GM19240 (cell line): Measurements from ENCODE around the gene TLE4.

Experiments
- DNase-seq: peaks from one replicate; pipeline ENCODE4 v3.0.0; 2011; ENCODE audit warnings: low spot score; ENCODE audit not compliant: insufficient read length

TLE4 gene

DNA sequence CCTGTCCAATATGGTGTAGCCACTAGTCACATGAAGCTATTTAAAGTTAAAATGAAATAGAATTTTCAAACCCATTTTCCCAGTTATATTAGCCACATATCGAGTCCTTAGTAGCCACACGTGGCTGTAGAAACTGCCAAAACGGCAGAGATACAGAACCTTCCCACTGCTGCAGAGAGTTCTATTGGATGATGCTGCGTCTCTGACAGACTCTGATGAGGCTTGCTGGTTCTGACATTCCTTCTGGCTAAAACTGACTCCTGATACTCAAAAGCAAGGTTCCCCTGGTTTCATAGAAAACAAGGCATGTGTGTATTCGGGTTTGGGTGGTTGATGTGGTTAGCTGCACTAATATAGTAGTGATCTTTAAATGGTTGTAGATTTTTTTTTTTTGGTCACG is 91.5 kb downstream of the TLE4 start:
- no peak for DNase-seq

DNA sequence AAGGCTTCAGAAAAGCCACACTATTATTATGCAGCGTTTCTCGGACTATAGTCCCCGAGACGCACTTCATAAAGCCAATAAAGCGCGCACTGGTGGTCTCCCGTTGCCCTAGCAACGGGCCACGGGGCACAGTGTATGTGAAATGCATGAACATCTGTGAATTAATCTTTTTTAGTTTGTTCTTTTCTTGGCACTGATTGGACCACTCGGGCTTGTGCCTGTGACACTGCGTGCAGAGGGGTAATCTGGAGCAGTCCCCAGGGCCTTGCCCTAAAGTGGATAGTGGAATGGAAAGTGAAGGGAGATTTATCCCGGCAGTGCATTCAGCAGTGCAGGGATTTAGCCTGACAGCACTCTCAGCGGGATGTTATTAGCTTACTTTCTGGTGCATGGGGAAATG is 92.1 kb downstream of the TLE4 start:
- no peak for DNase-seq

DNA sequence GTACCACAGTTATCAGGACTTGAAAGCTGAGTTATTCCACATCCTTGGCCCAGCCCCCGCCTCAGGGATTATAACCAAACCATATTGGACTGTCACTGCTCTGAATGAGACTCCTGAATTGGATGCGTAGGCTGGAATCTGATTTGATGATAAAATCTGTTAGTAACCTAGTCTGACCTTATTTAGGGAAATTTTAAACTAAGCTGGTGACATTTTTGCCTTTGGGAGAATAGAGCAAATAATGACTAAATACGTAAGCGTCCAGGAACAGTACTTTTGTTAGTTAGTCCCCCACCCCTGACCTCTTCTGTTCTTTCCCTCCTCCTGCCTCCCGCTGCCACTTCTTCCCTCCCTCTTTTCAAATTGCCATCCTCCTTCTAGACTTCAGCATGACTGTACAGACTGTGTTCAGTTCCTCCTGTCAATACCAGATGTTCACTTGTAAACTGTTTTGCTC is 92.6 kb downstream of the TLE4 start:
- DNase-seq = no peak

DNA sequence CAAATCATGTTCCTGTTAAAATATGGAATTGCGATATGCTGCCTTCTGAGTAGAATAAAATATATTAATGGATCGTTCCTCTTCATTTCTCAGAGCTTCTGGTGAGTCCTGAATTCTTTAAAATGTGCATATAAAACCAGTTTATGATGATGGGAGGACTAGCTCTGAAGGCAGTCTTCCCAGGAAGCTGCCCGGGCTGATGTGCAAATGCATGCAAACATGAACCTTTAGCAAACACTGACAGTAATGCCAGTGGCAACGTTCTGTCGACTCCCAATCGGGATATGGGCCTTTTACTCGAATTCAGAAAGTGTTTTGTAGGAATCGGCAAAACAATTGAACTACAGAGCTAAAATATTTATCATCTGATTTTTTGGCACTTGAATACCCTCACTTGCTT is 93.6 kb downstream of the TLE4 start:
- no peak for DNase-seq

DNA sequence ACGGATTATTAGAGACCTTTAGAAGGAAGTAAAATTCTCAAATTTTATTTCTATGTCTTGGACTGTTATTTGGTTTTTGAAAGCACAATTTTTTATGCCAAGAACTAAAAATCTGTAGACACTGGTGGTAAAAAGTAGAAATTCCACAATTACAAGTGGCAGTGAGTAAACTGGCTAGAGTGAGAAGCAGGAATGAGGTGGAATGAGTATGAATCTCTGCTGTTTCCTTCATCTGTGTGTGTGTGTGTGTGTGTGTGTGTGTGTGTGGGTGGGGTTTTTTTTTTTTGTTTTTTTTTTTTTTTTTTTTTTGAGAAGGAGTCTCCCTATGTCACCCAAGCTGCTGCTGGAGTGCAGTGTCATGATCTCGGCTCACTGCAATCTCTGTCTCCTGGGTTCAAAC is 94.2 kb downstream of the TLE4 start:
- no peak for DNase-seq

- DNase-seq = no peak
Observed at GRCh38 chr9:79667120-79667519, 95.4 kb downstream of the TLE4 start.

- no peak for DNase-seq
Observed at GRCh38 chr9:79667817-79668436, 96.2 kb downstream of the TLE4 start.

DNA sequence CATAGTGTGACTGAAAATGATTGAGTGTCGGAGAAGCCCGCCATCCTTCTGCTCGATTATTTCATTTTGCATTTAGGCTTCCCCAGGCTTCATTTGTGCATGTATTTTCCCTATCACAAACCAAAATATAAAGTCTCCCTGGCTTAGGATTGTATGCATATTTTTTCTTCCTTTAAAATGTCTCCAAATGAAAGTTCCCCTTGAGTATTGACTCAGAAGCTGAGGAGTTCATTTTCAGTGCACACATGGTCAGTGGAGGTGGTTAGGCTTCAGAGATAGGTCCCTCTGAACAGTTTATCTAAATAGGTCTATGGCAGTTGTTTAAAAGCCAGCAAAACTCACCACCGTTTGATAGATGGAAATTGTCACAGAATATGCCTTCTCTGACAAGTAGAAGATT is 97.2 kb downstream of the TLE4 start:
- DNase-seq = no peak

DNA sequence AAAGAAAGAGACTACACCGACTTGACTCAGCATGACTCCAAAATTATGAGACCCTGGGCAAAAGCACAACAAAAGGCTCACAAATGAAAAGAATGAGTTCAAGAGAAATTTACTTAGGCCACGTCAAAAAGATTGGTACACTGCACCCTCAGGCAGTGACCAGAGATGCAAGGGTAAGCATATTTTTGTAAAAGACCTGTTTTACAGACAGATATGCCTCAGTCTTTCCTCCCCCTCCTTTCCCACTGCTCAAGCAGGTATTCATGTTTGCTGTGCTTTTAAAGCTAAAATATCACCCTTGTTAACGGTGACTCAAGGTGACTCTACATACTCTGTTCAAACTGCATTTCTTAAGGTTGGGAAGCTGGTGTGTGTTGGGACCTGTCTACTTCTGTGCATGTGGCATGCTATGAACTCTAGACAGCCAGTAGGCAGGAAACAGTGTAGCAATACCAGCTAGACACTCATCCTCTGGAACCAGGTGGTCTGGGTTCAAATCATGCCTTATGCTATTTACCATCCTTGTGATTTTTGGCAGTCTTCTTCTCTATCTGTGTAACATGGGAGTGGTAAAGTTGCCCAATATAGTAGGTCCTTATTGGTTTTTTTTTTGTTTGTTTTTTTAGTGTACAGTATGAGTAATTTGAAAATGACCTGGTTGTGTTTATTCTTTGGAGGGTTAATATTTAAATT is 98.7 kb downstream of the TLE4 start:
- DNase-seq = no peak

GRCh38 chr9:79671558-79671957 is 99.8 kb downstream of the TLE4 start:
- DNase-seq = no peak

DNA sequence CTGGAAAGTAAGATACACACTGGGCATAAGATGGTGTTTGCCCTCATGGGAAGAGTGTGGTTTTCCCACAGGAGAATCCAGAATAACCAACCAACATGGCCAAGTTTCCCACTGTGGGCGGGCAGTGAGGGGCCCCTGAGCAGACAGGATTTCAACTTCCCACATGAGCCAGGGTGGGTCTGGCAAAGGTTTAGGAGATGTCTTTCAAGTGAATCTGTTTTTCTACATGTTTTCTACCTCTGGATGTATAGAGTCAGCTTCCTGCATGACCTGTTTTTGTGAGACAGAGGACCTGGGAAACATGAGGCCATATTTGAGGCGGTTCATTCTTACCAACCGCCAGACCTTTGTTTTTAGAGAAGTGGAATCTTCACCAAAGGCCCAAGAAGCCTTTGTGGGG is 100.5 kb downstream of the TLE4 start:
- DNase-seq = no peak

DNA sequence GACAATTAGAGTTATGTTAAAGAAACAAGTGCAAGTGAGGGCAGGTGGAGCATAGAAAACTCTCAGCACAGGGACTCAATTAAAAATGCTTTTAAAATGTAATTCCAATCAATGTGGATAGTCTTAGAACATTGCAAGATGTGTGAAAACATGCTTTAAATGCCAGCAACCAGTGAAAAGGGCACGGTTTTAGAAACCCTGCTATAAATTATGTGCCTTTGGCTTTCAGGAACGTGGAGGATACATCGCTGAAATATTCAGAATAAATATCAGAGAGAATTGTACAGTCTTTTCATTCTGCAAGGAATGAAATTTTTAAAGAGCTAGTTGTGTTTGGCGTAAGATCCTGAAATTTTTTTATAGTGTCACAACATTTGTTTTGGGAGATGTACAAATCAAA is 101.1 kb downstream of the TLE4 start:
- no peak for DNase-seq

DNA sequence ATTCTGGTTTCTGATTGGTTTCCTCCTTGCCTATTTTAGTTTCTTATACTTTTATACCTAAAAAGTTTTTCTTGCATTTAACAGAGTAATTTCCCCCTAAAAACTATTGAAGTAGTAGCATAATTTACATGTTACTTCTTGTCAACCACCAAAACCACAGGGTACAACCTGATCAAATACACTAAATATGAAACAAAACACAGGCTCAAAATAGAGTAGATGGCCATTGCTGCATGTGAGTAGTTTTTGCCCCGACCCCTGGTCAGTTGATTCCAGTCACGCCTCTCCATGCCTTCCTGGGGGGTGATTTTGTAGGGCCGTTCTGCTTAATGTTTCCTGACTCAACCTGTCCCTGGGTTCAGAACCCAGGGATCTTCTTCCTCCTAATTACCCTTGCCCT is 101.8 kb downstream of the TLE4 start:
- no peak for DNase-seq

- DNase-seq = no peak
Observed at GRCh38 chr9:79674052-79674777, 102.5 kb downstream of the TLE4 start.

- DNase-seq = no peak
Observed at GRCh38 chr9:79681576-79681975, 109.8 kb downstream of the TLE4 start.

DNA sequence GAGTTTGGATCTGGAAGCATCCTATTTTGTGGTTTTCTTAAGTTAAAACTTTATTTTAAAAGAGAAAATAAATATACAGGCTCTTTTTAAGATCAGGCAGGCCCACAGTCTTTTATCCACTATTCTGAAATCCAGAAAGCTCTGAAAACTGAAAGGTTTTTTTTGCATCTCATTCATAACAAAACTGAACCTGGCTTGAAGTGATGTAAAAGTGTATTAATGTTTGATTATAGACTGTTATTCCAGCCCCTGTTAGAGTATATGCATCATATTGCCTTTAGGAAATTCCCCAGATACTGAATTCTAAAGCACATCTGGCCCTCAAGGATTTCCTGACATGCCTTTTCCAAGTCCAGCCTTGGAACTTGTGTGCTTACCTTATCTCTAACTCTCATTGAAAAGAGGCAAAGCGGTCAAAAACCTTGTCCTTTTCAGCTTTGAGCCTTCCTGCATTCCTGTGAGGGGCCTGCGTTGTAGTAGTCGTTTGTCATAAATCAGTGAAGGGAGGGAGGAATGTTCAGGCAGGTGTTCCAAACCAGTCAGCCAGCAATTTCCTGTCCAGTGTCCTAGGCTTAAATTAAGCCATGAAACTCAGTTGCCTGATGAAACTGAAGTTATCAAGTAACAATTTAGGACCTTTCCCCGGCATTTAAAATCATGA is 110.4 kb downstream of the TLE4 start:
- no peak for DNase-seq

DNA sequence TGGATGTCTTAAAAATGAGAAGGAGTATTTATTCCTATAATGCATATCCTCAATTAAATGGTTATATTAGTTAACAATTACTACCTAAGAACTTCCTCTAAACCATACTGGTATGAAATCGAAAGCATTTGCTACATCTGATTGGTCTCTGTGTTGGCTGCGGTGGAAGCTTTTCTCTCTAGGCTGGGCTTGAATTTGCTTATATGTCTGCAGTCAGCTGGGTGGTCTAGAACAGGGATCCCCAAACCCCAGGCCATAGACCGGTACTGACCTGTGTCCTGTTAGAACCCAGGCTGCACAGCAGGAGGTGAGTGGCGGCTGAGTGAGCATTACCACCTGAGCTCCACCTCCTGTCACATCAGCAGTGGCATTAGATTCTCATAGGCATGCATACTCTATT is 112.3 kb downstream of the TLE4 start:
- no peak for DNase-seq

DNA sequence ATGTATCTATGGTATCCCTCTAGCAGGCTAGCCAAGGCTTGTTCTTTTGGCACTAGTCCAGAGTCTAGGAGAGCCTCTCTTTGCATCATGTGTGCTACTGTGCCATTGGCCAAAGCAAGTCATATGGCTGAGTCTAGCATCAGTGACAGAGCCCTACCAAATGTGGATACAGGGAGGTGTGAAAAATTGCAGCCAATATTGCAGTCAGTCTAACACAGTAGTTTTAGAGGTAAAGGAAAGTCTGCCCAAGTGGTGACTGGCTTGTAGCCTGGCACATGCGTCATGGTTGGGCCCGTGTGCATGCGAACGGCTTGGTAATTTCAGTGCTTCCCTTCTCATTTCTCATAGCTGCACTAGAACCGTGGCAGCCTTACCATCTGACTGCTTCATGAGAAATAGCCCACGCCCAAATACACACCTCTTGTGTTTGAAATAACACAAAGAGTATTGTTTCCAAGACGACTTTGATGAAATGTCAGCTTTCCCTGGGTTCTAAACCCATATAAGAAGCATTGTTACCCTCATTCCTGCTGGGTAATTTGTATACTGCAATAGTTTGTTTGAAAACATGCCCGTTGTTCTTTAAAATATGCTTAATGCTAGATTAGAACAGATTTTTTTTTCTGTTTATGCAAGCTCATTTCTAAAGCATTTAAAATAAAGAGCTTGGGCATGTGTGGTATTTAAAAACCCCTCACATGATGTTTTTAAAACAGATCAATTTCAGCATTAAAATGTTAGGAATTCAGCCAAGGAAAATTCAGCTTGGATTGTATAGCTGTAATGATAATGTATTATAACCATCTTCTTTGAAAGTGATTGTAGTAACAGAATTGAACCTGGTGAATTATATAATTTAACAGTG is 113.2 kb downstream of the TLE4 start:
- DNase-seq = no peak

DNA sequence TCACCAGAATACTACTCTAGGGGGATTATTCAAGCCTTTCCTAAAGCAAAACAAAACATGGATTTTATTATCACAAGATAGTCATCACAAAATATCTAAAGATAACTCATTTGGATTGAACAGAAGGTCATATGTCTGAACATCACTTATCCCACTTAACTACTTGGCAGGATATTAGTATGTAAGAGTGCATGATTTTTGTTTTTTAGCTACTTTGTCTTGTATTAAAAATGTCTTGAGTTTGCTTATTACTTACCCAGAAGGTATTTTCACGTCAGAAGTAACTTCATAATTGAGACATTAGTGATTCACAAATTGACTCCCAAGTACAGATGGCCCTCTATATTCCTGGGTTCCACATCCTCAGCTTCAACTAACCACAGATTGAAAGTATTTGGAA is 113.8 kb downstream of the TLE4 start:
- DNase-seq = no peak

DNA sequence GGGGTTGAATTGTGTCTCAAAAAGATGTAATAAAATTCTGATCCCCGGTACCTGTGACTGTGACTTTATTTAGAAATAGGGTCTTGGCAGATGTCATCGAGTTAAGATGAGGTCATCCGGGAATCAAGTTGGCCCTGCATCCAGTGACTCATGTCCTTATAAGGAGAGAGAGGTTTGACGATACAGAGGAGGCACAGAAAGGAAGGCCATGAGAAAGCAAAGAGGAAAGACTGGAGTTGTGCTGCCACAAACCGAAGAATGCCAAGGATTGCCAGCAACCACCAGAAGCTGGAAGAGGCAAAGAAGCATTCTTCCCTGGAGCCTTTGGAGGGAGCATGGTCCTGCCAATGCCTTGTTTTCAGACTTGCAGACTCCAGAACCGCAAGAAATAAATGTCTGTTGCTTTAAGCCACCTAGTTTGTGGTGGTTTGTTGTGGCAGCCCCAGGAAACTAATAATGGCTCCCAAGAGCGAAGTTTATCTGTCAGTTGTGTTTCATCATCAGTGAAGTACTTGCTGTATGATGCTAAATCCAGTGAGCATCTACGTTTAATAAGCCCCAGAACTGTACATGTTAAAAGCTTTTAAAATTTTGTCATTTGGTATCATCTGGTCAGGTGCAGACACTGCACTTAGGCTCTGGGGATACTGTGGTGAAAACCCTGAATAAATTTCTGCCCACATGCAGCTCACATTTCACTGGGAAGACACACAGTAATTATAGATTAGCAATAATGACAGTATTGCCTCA is 114.8 kb downstream of the TLE4 start:
- DNase-seq = no peak

DNA sequence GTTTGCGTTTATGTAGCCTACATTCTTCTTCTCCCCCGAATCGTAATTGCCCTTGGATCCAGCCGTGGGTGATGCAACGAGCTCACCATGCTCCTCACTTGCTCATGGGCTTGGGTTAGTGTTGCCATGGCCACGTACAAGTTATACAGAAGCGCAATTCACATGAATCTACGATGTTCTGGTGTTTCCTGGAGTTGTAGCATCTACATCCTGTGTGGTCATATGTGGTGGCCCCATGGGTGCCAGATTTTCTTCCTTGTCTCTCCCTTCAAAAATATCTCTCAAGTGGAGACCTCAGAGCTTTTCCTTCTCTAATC is 115.3 kb downstream of the TLE4 start:
- no peak for DNase-seq
